Trophoblast cell (in vitro differentiated cells and primary cell): ENCODE results near the gene GRAMD4.

ENCODE experiments used
- DNase-seq, 2 donors: peaks; one replicate each; pipeline ENCODE4 v3.0.0-alpha.2; 2016
- H2AFZ ChIP-seq: 2 replicates; pipeline ENCODE4 v1.6.1; 2013; ENCODE audit warnings: low read length, moderate library complexity, mild to moderate bottlenecking; ENCODE audit not compliant: insufficient read depth, poor library complexity
- H2AK5ac ChIP-seq: 2 replicates; pipeline ENCODE4 v1.6.1; 2013; ENCODE audit warnings: mild to moderate bottlenecking, low read length
- H2BK120ac ChIP-seq: 2 replicates; pipeline ENCODE4 v1.6.1; 2013; ENCODE audit warnings: low read length, mild to moderate bottlenecking, moderate library complexity; ENCODE audit not compliant: insufficient read depth, poor library complexity
- H2BK12ac ChIP-seq: 2 replicates; pipeline ENCODE4 v1.6.1; 2013; ENCODE audit warnings: mild to moderate bottlenecking, low read length, moderate library complexity
- H2BK5ac ChIP-seq: 2 replicates; pipeline ENCODE4 v1.6.1; 2013; ENCODE audit warnings: low read length, low read depth, moderate library complexity, mild to moderate bottlenecking; ENCODE audit not compliant: poor library complexity
- H3K14ac ChIP-seq: 2 replicates; pipeline ENCODE4 v1.6.1; 2013; ENCODE audit warnings: mild to moderate bottlenecking, low read length
- H3K18ac ChIP-seq: 2 replicates; pipeline ENCODE4 v1.6.1; 2013; ENCODE audit warnings: mild to moderate bottlenecking, low read length
- H3K23ac ChIP-seq: 2 replicates; pipeline ENCODE4 v1.6.1; 2013; ENCODE audit warnings: low read length
- H3K27ac ChIP-seq: 2 replicates; pipeline ENCODE4 v1.5.1; 2013; ENCODE audit warnings: low read depth, mild to moderate bottlenecking, inconsistent platforms, low read length, moderate library complexity
- H3K27me3 ChIP-seq: 2 replicates; pipeline ENCODE4 v1.6.1; 2013; ENCODE audit warnings: inconsistent platforms, mild to moderate bottlenecking, low read length, moderate library complexity; ENCODE audit not compliant: insufficient read depth
- H3K36me3 ChIP-seq, 2 experiments: 1 replicate in 1 of 2; 2 replicates in 1 of 2; pipeline ENCODE4 v1.6.1; 2013; ENCODE audit warnings: low read length in 2 of 2, mild to moderate bottlenecking in 2 of 2, moderate library complexity in 1 of 2; ENCODE audit not compliant: insufficient read depth in 2 of 2, control insufficient read depth in 1 of 2
- H3K4ac ChIP-seq: 2 replicates; pipeline ENCODE4 v1.6.1; 2013; ENCODE audit warnings: low read depth, mild to moderate bottlenecking, low read length, moderate library complexity
- H3K4me1 ChIP-seq, 2 experiments: 1 replicate in 1 of 2; 2 replicates in 1 of 2; pipeline ENCODE4 v1.6.1; 2013; ENCODE audit warnings: low read length in 2 of 2, mild to moderate bottlenecking in 2 of 2, moderate library complexity in 1 of 2; ENCODE audit not compliant: insufficient read depth in 2 of 2, control insufficient read depth in 1 of 2
- H3K4me2 ChIP-seq: 2 replicates; pipeline ENCODE4 v1.6.1; 2013; ENCODE audit warnings: inconsistent platforms, mild to moderate bottlenecking, low read length, moderate library complexity
- H3K4me3 ChIP-seq: 2 replicates; pipeline ENCODE4 v1.5.1; 2013; ENCODE audit warnings: mild to moderate bottlenecking, low read depth, low read length, inconsistent platforms
- H3K79me1 ChIP-seq: one replicate; pipeline ENCODE4 v1.6.1; 2013; ENCODE audit warnings: low read length
- H3K79me2 ChIP-seq: 2 replicates; pipeline ENCODE4 v1.6.1; 2013; ENCODE audit warnings: low read length, mild to moderate bottlenecking; ENCODE audit not compliant: control insufficient read depth, insufficient read depth, poor library complexity
- H3K9ac ChIP-seq: 2 replicates; pipeline ENCODE4 v1.6.1; 2013; ENCODE audit warnings: mild to moderate bottlenecking, low read length
- H3K9me3 ChIP-seq: 2 replicates; pipeline ENCODE4 v1.6.1; 2013; ENCODE audit warnings: low read depth, mild to moderate bottlenecking, control low read depth, inconsistent platforms, low read length; ENCODE audit not compliant: insufficient read depth
- H4K12ac ChIP-seq: 2 replicates; pipeline ENCODE4 v1.6.1; 2013; ENCODE audit warnings: low read depth, mild to moderate bottlenecking, low read length, moderate library complexity
- H4K8ac ChIP-seq: 2 replicates; pipeline ENCODE4 v1.6.1; 2013; ENCODE audit warnings: low read depth, mild to moderate bottlenecking, low read length, moderate library complexity
- H4K91ac ChIP-seq: one replicate; pipeline ENCODE4 v1.6.1; 2013; ENCODE audit warnings: low read depth, mild to moderate bottlenecking, low read length, moderate library complexity
- WGBS: extraction: QIAGEN DNeasy Blood & Tissue Kit; methylation state at CpG from one replicate; pipeline ENCODE4 v1.1.7; 2013; ENCODE audit warnings: missing lambda C conversion rate; ENCODE audit not compliant: insufficient read length, insufficient coverage; ENCODE audit errors: extremely low coverage; 5-methylcytosine and 5-hydroxymethylcytosine counted together

The GRAMD4 gene

DNA sequence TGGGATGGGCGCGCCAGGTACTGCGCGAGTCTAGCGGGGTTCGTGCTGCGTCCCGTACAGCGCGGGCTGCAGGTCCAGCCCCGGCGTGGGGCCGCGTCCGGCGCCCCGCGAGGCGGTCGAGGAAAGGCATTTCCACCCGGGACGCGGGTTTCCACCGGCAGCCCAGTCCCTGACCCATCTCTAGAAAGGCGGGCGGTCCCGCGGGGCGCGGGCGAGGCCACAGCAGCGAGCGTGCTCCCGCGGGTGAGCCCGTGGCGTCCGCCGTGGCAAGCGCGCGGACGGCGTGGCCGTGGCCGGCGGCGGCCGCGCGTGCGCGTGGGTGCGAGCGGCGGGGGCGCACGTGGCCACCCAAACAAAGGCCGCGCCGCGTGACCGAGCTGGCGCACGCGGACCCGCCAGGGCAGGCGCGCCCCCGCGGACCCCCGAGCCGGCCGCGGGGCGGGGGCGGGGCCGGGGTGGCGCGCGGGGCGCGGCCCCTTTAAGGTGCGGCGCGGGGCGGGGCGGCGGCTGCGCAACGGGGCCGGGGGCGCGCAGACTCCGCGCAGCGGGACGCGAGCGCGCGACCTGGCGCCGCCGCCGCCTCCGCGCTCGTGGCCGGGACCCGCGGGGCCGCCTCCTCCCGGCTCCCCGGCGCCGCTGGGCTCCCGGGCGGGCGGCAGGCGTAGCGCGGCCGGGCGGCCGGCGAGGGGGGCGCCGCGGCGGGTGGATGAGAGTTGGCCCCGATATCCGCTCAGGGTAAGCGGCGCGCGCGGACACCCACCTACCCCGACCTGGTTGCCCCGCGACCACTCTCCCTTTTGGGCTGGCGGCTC is 43.4 kb upstream of the GRAMD4 start:
- Histone ChIP-seq H4K12ac (peak overlapping the region; percentile 63), H3K79me1 (peaks cover 14% of the 10 kb centered on the region), H2AK5ac (peak overlapping the region; percentile 34), H3K9ac (peak overlapping the region; percentile 56), H4K8ac (peak overlapping the region; percentile 88), H3K14ac (peak overlapping the region; percentile 88), H3K4me2 (peak overlapping the region; percentile 96), H3K23ac (no peak overlapping the region), H3K4me3 (peak overlapping the region; percentile 78), H3K36me3 (no peaks in the 10 kb centered on the region), H3K9me3 (peaks cover 7% of the 10 kb centered on the region), H2BK5ac (peak overlapping the region; percentile 31), H4K91ac (peak overlapping the region; percentile 91), H3K27me3 (no peaks in the 10 kb centered on the region), H3K18ac (peak overlapping the region; percentile 71), H3K4ac (peak overlapping the region; percentile 80), H2BK12ac (peak overlapping the region; percentile 48), H2BK120ac (peak overlapping the region; percentile 13), H2AFZ (peak overlapping the region; percentile 66), H3K4me1 (peaks cover 32 to 40% of the 10 kb centered on the region in 2 experiments), H3K79me2 (peaks cover 6% of the 10 kb centered on the region), H3K27ac (peak overlapping the region; percentile 48)
- peak in 1 of 2 donors; percentile 67 for DNase-seq
- WGBS = no CpG with 5 or more reads among the region's 142 CpGs

DNA sequence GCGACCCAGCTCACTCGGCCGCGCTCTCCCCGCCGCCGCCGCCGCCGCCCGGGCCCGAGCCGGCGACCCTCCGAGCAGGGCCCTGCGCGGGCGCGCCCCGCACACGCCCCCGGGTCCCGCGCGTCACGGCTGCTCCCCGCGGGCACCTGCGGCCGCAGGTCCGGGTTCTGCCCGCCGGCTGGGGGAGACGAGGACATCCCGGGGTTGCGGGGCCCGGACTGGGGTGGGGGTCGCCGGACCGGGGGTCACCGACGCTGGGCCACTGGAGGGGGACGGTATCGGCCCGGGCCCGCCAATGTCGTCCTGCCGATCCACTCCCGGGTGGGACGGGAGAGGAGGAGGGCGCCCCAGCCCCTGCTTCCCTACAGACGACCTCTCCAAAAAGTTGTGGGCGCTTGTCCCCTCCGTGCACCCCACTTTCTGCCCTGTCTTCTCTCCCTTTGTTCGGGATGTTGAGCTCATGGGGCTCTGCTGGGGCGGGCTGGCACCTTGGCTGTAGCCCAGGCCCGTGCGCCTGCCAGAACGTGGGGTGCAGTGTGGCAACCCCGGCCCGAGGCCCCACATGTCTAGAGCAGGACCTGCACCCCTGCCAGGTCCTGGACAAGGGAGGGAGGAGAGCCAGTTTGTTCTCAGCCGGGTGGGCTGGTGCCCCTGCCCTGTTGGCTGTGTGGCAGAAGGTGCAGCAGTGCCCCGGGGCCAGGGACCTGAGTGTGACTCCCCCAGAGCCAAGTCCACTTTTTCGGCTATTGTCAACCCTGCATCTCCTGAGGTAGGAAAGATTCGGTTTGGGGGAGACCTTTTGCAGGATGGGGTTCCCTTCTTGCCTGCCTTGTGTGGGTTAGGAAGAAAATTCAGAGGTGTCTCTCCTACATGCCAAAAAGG is 42.6 kb upstream of the GRAMD4 start:
- Histone ChIP-seq H2BK120ac (no peak overlapping the region), H3K4me1 (peaks cover 32 to 40% of the 10 kb centered on the region in 2 experiments), H4K12ac (no peak overlapping the region), H2AK5ac (peak overlapping the region; percentile 0), H4K91ac (peak overlapping the region; percentile 73), H3K4ac (peak overlapping the region; percentile 44), H3K4me3 (peak overlapping the region; percentile 78), H3K79me2 (peaks cover 8% of the 10 kb centered on the region), H2AFZ (peak overlapping the region; percentile 41), H3K18ac (peak overlapping the region; percentile 17), H3K4me2 (peak overlapping the region; percentile 51), H3K9ac (no peak overlapping the region), H3K79me1 (peaks cover 14% of the 10 kb centered on the region), H2BK5ac (no peak overlapping the region), H3K36me3 (no peaks in the 10 kb centered on the region), H3K14ac (peak overlapping the region; percentile 55), H2BK12ac (no peak overlapping the region), H3K9me3 (peaks cover 4% of the 10 kb centered on the region), H4K8ac (peak overlapping the region; percentile 67), H3K23ac (no peak overlapping the region), H3K27ac (no peak overlapping the region), H3K27me3 (no peaks in the 10 kb centered on the region)
- DNase-seq = no peak
- no CpG with 5 or more reads among the region's 65 CpGs for WGBS

DNA sequence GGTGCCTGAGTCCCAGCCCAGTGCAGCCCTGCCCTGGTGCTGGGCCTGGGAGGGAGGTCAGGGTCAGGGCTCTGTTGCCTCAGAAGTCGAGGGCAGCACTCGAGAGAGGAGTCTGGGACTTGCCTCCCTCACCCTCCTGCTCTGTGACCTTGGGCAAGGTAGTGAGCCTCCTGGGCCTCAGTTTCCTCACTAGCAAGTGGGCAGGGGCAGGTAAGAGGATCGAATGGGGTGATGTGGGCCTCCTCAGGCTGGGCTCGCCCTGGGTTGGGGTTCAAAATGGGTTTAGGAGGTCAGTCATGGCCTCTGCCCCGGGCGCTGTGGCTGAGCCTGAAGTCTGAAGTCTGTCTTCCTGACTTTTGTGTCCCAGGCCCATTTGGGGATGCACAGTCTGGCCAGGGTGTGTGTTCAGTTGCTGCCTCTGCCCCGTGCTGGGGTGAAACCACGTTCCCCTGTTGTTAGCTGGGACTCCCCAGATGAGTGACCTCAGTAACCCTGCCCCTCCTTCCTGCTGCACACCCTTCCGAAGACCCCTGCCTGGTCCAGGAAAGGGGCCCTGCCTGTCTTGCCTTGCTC is 41.8 kb upstream of the GRAMD4 start:
- H3K4me1 ChIP-seq = peaks cover 32 to 40% of the 10 kb centered on the region in 2 experiments
- peak overlapping the region; percentile 11 for H3K4me3 ChIP-seq
- H4K91ac ChIP-seq = peak overlapping the region; percentile 2
- H3K4me2 ChIP-seq = no peak overlapping the region
- H3K14ac ChIP-seq = no peak overlapping the region
- no peaks in the 10 kb centered on the region for H3K27me3 ChIP-seq
- no peak overlapping the region for H4K12ac ChIP-seq
- peak overlapping the region; percentile 14 for H3K4ac ChIP-seq
- no peak overlapping the region for H2BK12ac ChIP-seq
- no peak overlapping the region for H2AK5ac ChIP-seq
- no CpG with 5 or more reads among the region's 9 CpGs for WGBS
- H3K27ac ChIP-seq = no peak overlapping the region
- no peak overlapping the region for H2AFZ ChIP-seq
- peak overlapping the region; percentile 17 for H3K18ac ChIP-seq
- no peak overlapping the region for H3K9ac ChIP-seq
- H3K36me3 ChIP-seq = no peaks in the 10 kb centered on the region
- peaks cover 8% of the 10 kb centered on the region for H3K79me2 ChIP-seq
- no peak overlapping the region for H2BK120ac ChIP-seq
- DNase-seq = no peak
- H4K8ac ChIP-seq = no peak overlapping the region
- no peak overlapping the region for H2BK5ac ChIP-seq
- H3K79me1 ChIP-seq = peaks cover 14% of the 10 kb centered on the region
- H3K9me3 ChIP-seq = peaks cover 3% of the 10 kb centered on the region
- H3K23ac ChIP-seq = no peak overlapping the region

DNA sequence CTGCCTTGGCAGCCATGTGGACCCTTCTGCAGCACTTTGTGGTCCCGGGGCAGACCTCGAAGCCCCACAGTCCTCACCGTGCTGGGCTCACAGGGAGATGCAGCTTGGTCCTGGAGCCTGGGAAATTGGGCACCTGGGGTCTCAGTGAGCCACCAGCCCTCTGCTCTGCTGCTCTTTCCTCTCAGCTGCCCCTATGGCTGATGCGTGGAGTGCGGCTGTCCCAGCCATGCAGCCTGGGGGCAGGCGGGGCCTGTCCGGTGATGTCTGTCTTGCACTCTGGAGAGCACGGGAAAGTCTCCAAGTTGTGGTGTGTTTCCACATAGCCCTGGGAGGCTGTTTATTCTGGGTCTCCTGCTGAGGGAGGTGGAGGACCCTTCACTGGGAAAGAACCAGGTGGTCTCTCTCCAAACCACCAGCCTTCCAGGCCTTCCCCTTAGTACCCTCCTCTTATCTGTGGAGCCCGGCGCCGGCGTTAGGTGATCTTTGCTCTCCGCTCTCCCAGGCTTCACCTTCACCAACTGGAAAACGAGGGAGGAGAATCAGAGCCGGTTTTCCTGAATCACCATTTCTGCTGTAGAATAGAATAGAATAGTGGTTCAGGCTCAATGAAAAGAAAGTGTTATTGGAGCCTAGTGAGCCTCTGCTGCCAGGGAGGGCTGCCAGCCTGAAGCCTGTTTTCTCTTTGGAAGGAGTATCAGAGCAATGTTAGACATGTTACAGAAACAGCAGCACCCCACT is 41.2 kb upstream of the GRAMD4 start:
- no peak overlapping the region for H3K9ac ChIP-seq
- DNase-seq = peak; percentile 75 to 81
- no peak overlapping the region for H3K27ac ChIP-seq
- no peak overlapping the region for H3K23ac ChIP-seq
- no peak overlapping the region for H4K91ac ChIP-seq
- H3K4me1 ChIP-seq = peaks cover 32 to 40% of the 10 kb centered on the region in 2 experiments
- H2BK120ac ChIP-seq = no peak overlapping the region
- H2BK5ac ChIP-seq = no peak overlapping the region
- H3K14ac ChIP-seq = no peak overlapping the region
- no peak overlapping the region for H4K12ac ChIP-seq
- H3K4ac ChIP-seq = no peak overlapping the region
- H3K18ac ChIP-seq = peak overlapping the region; percentile 17
- H3K27me3 ChIP-seq = no peaks in the 10 kb centered on the region
- H2BK12ac ChIP-seq = no peak overlapping the region
- no peaks in the 10 kb centered on the region for H3K36me3 ChIP-seq
- peaks cover 14% of the 10 kb centered on the region for H3K79me1 ChIP-seq
- peak overlapping the region; percentile 11 for H3K4me3 ChIP-seq
- H3K4me2 ChIP-seq = no peak overlapping the region
- H4K8ac ChIP-seq = no peak overlapping the region
- peaks cover 8% of the 10 kb centered on the region for H3K79me2 ChIP-seq
- WGBS = no CpG with 5 or more reads among the region's 15 CpGs
- no peak overlapping the region for H2AFZ ChIP-seq
- H2AK5ac ChIP-seq = no peak overlapping the region
- peaks cover 3% of the 10 kb centered on the region for H3K9me3 ChIP-seq
